ENCODE data around the gene EXTL2. TPM values are rescaled to one million over a fixed set of nuclear protein-coding genes. Genes with fewer than 3 reads are reported as not detected.

The EXTL2 gene
- total and polyA plus RNA-seq, 9 of the 15 experiments (the other 6 are each of a cell fraction or from before 2014, with no cell fraction given) = 8.5 to 40.7 (median 26.0) TPM

DNA sequence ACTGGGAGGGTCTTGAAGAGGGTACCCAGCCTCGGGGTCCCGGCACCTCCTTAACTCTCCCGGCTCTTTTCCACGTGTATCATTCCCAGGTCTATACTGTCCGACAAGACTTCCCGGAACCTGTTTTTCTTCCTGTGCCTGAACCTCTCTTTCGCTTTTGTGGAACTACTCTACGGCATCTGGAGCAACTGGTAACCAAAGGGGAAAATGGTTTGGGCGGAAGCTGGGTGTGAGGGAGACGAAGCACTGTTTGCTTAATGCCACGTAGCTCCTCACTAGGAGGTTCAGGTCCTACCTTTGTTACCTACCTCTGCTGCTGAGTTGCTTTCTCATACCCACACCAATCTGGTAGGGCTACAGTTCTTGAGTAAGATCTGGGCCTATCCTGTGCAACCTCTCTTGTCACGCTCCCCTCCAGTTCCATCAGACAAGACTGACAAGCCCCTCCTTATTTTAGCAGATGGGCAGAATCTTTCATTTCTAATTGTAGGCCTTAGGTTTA is 1.9 kb upstream of the EXTL2 start (continued):
- TF ChIP-seq ZNF224 (CRISPR knock-in tag; IDR thresholded peaks at IDR 0.05) (no peak), ZNF311 (CRISPR knock-in tag; IDR thresholded peaks at IDR 0.05) (no peak), TRIM28 (IDR thresholded peaks at IDR 0.05) (no peak), NFE2L1 (tag; IDR thresholded peaks at IDR 0.05; ENCODE audit: borderline replicate concordance, low read depth) (no peak)
- TF ChIP-seq, protein P1, sequence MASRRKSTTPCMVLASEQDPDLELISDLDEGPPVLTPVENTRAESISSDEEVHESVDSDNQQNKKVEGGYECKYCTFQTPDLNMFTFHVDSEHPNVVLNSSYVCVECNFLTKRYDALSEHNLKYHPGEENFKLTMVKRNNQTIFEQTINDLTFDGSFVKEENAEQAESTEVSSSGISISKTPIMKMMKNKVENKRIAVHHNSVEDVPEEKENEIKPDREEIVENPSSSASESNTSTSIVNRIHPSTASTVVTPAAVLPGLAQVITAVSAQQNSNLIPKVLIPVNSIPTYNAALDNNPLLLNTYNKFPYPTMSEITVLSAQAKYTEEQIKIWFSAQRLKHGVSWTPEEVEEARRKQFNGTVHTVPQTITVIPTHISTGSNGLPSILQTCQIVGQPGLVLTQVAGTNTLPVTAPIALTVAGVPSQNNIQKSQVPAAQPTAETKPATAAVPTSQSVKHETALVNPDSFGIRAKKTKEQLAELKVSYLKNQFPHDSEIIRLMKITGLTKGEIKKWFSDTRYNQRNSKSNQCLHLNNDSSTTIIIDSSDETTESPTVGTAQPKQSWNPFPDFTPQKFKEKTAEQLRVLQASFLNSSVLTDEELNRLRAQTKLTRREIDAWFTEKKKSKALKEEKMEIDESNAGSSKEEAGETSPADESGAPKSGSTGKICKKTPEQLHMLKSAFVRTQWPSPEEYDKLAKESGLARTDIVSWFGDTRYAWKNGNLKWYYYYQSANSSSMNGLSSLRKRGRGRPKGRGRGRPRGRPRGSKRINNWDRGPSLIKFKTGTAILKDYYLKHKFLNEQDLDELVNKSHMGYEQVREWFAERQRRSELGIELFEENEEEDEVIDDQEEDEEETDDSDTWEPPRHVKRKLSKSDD (conservative IDR thresholded peaks at IDR 0.05; ENCODE audit: low read length) = no peak
- TF ChIP-seq, protein P2, sequence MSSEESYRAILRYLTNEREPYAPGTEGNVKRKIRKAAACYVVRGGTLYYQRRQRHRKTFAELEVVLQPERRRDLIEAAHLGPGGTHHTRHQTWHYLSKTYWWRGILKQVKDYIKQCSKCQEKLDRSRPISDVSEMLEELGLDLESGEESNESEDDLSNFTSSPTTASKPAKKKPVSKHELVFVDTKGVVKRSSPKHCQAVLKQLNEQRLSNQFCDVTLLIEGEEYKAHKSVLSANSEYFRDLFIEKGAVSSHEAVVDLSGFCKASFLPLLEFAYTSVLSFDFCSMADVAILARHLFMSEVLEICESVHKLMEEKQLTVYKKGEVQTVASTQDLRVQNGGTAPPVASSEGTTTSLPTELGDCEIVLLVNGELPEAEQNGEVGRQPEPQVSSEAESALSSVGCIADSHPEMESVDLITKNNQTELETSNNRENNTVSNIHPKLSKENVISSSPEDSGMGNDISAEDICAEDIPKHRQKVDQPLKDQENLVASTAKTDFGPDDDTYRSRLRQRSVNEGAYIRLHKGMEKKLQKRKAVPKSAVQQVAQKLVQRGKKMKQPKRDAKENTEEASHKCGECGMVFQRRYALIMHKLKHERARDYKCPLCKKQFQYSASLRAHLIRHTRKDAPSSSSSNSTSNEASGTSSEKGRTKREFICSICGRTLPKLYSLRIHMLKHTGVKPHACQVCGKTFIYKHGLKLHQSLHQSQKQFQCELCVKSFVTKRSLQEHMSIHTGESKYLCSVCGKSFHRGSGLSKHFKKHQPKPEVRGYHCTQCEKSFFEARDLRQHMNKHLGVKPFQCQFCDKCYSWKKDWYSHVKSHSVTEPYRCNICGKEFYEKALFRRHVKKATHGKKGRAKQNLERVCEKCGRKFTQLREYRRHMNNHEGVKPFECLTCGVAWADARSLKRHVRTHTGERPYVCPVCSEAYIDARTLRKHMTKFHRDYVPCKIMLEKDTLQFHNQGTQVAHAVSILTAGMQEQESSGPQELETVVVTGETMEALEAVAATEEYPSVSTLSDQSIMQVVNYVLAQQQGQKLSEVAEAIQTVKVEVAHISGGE (CRISPR knock-in tag; IDR thresholded peaks at IDR 0.05) = 0 out of 6 replicates have a peak, but pooled peaks of 1 of the 3 experiments have one; percentile 25
- TF ChIP-seq, protein P3, sequence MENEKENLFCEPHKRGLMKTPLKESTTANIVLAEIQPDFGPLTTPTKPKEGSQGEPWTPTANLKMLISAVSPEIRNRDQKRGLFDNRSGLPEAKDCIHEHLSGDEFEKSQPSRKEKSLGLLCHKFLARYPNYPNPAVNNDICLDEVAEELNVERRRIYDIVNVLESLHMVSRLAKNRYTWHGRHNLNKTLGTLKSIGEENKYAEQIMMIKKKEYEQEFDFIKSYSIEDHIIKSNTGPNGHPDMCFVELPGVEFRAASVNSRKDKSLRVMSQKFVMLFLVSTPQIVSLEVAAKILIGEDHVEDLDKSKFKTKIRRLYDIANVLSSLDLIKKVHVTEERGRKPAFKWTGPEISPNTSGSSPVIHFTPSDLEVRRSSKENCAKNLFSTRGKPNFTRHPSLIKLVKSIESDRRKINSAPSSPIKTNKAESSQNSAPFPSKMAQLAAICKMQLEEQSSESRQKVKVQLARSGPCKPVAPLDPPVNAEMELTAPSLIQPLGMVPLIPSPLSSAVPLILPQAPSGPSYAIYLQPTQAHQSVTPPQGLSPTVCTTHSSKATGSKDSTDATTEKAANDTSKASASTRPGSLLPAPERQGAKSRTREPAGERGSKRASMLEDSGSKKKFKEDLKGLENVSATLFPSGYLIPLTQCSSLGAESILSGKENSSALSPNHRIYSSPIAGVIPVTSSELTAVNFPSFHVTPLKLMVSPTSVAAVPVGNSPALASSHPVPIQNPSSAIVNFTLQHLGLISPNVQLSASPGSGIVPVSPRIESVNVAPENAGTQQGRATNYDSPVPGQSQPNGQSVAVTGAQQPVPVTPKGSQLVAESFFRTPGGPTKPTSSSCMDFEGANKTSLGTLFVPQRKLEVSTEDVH (IDR thresholded peaks at IDR 0.05; ENCODE audit: low read depth, partially characterized antibody) = no peak
